Panc1 (cell line): Measurements from ENCODE around the gene POLR3B. TPM values are rescaled to one million over a fixed set of nuclear protein-coding genes. Genes with fewer than 3 reads are reported as not detected.

Experiments
- ATAC-seq: fragments of 200-7000 bp; cut with Tn5 transposase; 2 replicates; pipeline ENCODE4 v1.9.1; 2020; ENCODE audit warnings: mild to moderate bottlenecking, moderate library complexity
- BruUV-seq: library from RNA; stranded (reverse); fragments of 400-500 nt; replicated peaks from 2 replicates; lab custom pipeline; 2021; lab: Mats Ljungman, UMichigan
- CTCF ChIA-PET: fragments of 300-600 bp; sonication (Branson Sonifier 250); formaldehyde crosslinking; loops from one replicate; lab custom pipeline; 2022; ENCODE audit warnings: antibody characterized with exemption; lab: Charles Lee
- POLR2A ChIA-PET: fragments of 300-600 bp; sonication (Branson Sonifier 250); formaldehyde crosslinking; loops from one replicate; lab custom pipeline; 2022; ENCODE audit warnings: antibody characterized with exemption; lab: Charles Lee
- DNase-seq: peaks from one replicate; pipeline ENCODE4 v3.0.0-alpha.2; 2010; ENCODE audit warnings: low read depth, low spot score
- H3K27ac ChIP-seq: 2 replicates; pipeline ENCODE4 v1.5.1; 2011; ENCODE audit warnings: mild to moderate bottlenecking, low read length, inconsistent platforms
- H3K27me3 ChIP-seq: fragments of 200-500 bp; sonication (Bioruptor generic); 2 replicates; pipeline ENCODE4 v1.6.0; 2014; ENCODE audit warnings: low read length, inconsistent platforms; ENCODE audit not compliant: control insufficient read depth, insufficient read depth
- H3K36me3 ChIP-seq: fragments of 200-500 bp; sonication (Bioruptor generic); 2 replicates; pipeline ENCODE4 v1.5.1; 2014; ENCODE audit warnings: inconsistent platforms, mild to moderate bottlenecking, low read length, moderate library complexity; ENCODE audit not compliant: control insufficient read depth, insufficient read depth
- H3K4me1 ChIP-seq: 2 replicates; pipeline ENCODE4 v1.5.1; 2011; ENCODE audit warnings: inconsistent platforms, mild to moderate bottlenecking, low read length, moderate library complexity; ENCODE audit not compliant: control insufficient read depth, insufficient read depth
- H3K4me3 ChIP-seq, 2 experiments: 2 replicates each; pipeline ENCODE4 v1.5.1; 2011 to 2012; ENCODE audit warnings: low read depth in 2 of 2, low read length in 2 of 2, mild to moderate bottlenecking in 2 of 2, inconsistent platforms in 1 of 2, moderate library complexity in 1 of 2
- H3K9me3 ChIP-seq: fragments of 200-500 bp; sonication (Bioruptor generic); 2 replicates; pipeline ENCODE4 v1.5.1; 2014; ENCODE audit warnings: low read depth, mild to moderate bottlenecking, inconsistent platforms, low read length, moderate library complexity; ENCODE audit not compliant: control insufficient read depth, insufficient read depth
- CTCF ChIP-seq: fragments of 450-650 bp; IDR thresholded peaks from 2 replicates; pipeline ENCODE4 v1.5.1; 2017; ENCODE audit warnings: mild to moderate bottlenecking
- POLR2AphosphoS5 ChIP-seq: IDR thresholded peaks from 2 replicates; pipeline ENCODE4 v1.6.1; 2012; ENCODE audit warnings: mild to moderate bottlenecking, low read depth, low read length, moderate library complexity
- REST ChIP-seq, 2 experiments: IDR thresholded peaks; 2 replicates each; pipeline ENCODE4 v1.6.1; 2011 to 2012; ENCODE audit warnings: low read depth in 2 of 2, control low read depth in 1 of 2, low read length in 1 of 2, mild to moderate bottlenecking in 1 of 2, moderate library complexity in 1 of 2; ENCODE audit not compliant: insufficient read depth in 1 of 2
- SIN3A ChIP-seq: IDR thresholded peaks from 2 replicates; pipeline ENCODE4 v1.6.1; 2012; ENCODE audit warnings: low read depth, mild to moderate bottlenecking, low read length, moderate library complexity, borderline replicate concordance; ENCODE audit not compliant: insufficient read depth
- TCF7L2 ChIP-seq: IDR thresholded peaks from 2 replicates; pipeline ENCODE4 v1.6.1; 2011; ENCODE audit warnings: mild to moderate bottlenecking, low read depth, low read length, inconsistent platforms
- in situ Hi-C: cut with HindIII; loops from 2 replicates; pipeline ENCODE4 v1.10.0; 2016; ENCODE audit warnings: low sequenced_read_pairs, low pct_unique_long_range_greater_than_20kb
- intact Hi-C: fragments of 100-400 bp; cut with micrococcal nuclease; formaldehyde crosslinking; loops from one replicate; pipeline ENCODE4 v1.10.0; 2022; ENCODE audit not compliant: unreplicated experiment
- total RNA-seq: library from RNA; stranded (reverse); gene quantifications from one replicate; pipeline ENCODE4 v1.2.1, GENCODE V29; 2021; ENCODE audit not compliant: unreplicated experiment

POLR3B gene
- total RNA-seq, 1 experiment from 2014 or later: 8.2 TPM

GRCh38 chr12:106490264-106490663 lies 132.7 kb downstream of the POLR3B start:
- no peaks in the 10 kb centered on the region for H3K27me3 ChIP-seq
- ChIA-PET CTCF (no interaction called here), POLR2A (interaction anchor here (0.5 kb wide), 1 partner anchor 11 kb away, joined by 3 read pairs; no protein-coding TSS in a partner anchor)
- no peak overlapping the region for H3K27ac ChIP-seq
- DNase-seq (no peak), ATAC-seq (no peak)
- no peaks in the 10 kb centered on the region for H3K4me1 ChIP-seq
- BruUV-seq: no TSS peak
- in situ Hi-C loops: no loop called here
- intact Hi-C loops: no loop called here
- no peaks in the 10 kb centered on the region for H3K9me3 ChIP-seq
- no peak overlapping the region for H3K4me3 ChIP-seq
- no peaks in the 10 kb centered on the region for H3K36me3 ChIP-seq
- TF ChIP-seq REST (IDR thresholded peaks at IDR 0.05; ENCODE audit: insufficient read depth in 1 of 2, low read depth in 2 of 2, low read length in 1 of 2): no peak
- TF ChIP-seq SIN3A: no peak
- no peak for TF ChIP-seq CTCF
- no peak for TF ChIP-seq POLR2AphosphoS5
- TF ChIP-seq TCF7L2: no peak

DNA sequence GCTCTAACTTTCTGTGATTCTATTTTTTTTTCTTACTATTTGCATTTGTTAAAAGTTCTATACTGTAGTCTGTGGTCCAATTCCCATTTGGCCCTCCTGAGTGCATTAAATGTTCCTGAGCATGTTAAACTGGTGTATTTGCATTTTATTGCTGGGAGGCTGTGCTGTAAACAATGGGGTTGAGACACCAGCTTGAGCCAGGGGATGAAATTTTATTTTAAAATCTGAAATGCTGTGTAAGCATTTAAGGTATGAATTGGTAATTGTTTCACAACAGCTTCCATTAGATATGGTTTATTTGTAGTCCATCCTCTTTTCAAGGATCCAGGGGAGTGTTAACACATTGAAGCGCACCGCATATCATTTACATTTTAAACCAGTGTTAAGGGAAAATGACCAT lies 135.3 kb downstream of the POLR3B start:
- TF ChIP-seq SIN3A: no peak
- no peak for TF ChIP-seq POLR2AphosphoS5
- no peak for TF ChIP-seq REST (IDR thresholded peaks at IDR 0.05; ENCODE audit: insufficient read depth in 1 of 2, low read depth in 2 of 2, low read length in 1 of 2)
- TF ChIP-seq TCF7L2: no peak
- TF ChIP-seq CTCF: no peak
- no TSS peak for BruUV-seq
- DNase-seq: no peak
- H3K4me3 ChIP-seq: no peak overlapping the region
- no peaks in the 10 kb centered on the region for H3K36me3 ChIP-seq
- ChIA-PET CTCF (no interaction called here), POLR2A (no interaction called here)
- no peak overlapping the region for H3K27ac ChIP-seq
- intact Hi-C loops (no loop called here), in situ Hi-C loops (no loop called here)
- no peak for ATAC-seq
- no peaks in the 10 kb centered on the region for H3K9me3 ChIP-seq
- no peaks in the 10 kb centered on the region for H3K4me1 ChIP-seq
- no peaks in the 10 kb centered on the region for H3K27me3 ChIP-seq
